ENCODE data around the gene PUM1. TPM values are rescaled to one million over a fixed set of nuclear protein-coding genes. Genes with fewer than 3 reads are reported as not detected.
A peak's percentile ranks its signal among the peaks of the same experiment; 100 is the strongest.

PUM1 gene
- total RNA-seq = 100 to 1,000 TPM in 1 of 2 donors, 10 to 100 TPM in 1; 80.3 to 120 TPM

GRCh38 chr1:31065310-31066217 lies at the start of gene PUM1:
PUM1 (minus strand) TSS chr1:31065717; CDS start chr1:31059566, 6,151 bp downstream.
- intact Hi-C loops (cut with DNase I) = loop anchor here (10.0 kb wide), 2 partner anchors 131 to 271 kb away; no protein-coding TSS in a partner anchor
- Histone ChIP-seq H3K27me3 (replicated peaks; ENCODE audit: insufficient read depth) (no peaks in the 10 kb centered on the region), H3K4me1 (replicated peaks) (peaks cover 11% of the 10 kb centered on the region), H3K4me3 (peak within 1 kb of the TSS; percentile 62 to 75), H3K36me3 (no peaks in the 10 kb centered on the region), H3K9me3 (no peaks in the 10 kb centered on the region), H3K27ac (peak within 1 kb of the TSS; percentile 96 to 99)
- WGBS = under 1% methylated on average over 53 of the region's 72 CpGs
- DNase-seq (ENCODE audit: low spot score) = peak; percentile 99
- peak in 3 of 4 experiments; percentile 31 to 65 (median 61) for TF ChIP-seq CTCF (IDR thresholded peaks at IDR 0.05)
- peak; percentile 93 for TF ChIP-seq POLR2AphosphoS5 (IDR thresholded peaks at IDR 0.05)
- TF ChIP-seq POLR2A (IDR thresholded peaks at IDR 0.05) = peak; percentile 89

- no peak for DNase-seq (ENCODE audit: low spot score)
- H3K36me3 ChIP-seq = no peaks in the 10 kb centered on the region
- no peaks in the 10 kb centered on the region for H3K4me1 ChIP-seq (replicated peaks)
- no peak overlapping the region for H3K4me3 ChIP-seq
- 48% methylated on average over 15 of the region's 15 CpGs for WGBS
- no peaks in the 10 kb centered on the region for H3K27me3 ChIP-seq (replicated peaks; ENCODE audit: insufficient read depth)
- H3K9me3 ChIP-seq = no peaks in the 10 kb centered on the region
- no peak overlapping the region for H3K27ac ChIP-seq
- intact Hi-C loops (cut with DNase I) = no loop called here
- TF ChIP-seq POLR2A (IDR thresholded peaks at IDR 0.05) (no peak), CTCF (IDR thresholded peaks at IDR 0.05) (no peak), POLR2AphosphoS5 (IDR thresholded peaks at IDR 0.05) (no peak)
These were observed 46.9 kb upstream of the PUM1 start for GRCh38 chr1:31112266-31112935.

- no peaks in the 10 kb centered on the region for H3K27me3 ChIP-seq (replicated peaks; ENCODE audit: insufficient read depth)
- no peak overlapping the region for H3K4me3 ChIP-seq
- intact Hi-C loops (cut with DNase I) = no loop called here
- H3K36me3 ChIP-seq = no peaks in the 10 kb centered on the region
- no peak overlapping the region for H3K27ac ChIP-seq
- no peaks in the 10 kb centered on the region for H3K9me3 ChIP-seq
- WGBS = 50% methylated on average over 8 of the region's 8 CpGs
- no peaks in the 10 kb centered on the region for H3K4me1 ChIP-seq (replicated peaks)
- peak; percentile 23 for DNase-seq (ENCODE audit: low spot score)
- TF ChIP-seq POLR2A (IDR thresholded peaks at IDR 0.05) = no peak
- no peak for TF ChIP-seq POLR2AphosphoS5 (IDR thresholded peaks at IDR 0.05)
- no peak for TF ChIP-seq CTCF (IDR thresholded peaks at IDR 0.05)
These were observed 45.9 kb upstream of the PUM1 start for GRCh38 chr1:31111290-31111951.

- 86% methylated on average over 7 of the region's 7 CpGs for WGBS
- no peak for DNase-seq (ENCODE audit: low spot score)
- no peaks in the 10 kb centered on the region for H3K9me3 ChIP-seq
- no peak for TF ChIP-seq POLR2A (IDR thresholded peaks at IDR 0.05)
- no peak for TF ChIP-seq CTCF (IDR thresholded peaks at IDR 0.05)
- no peak for TF ChIP-seq POLR2AphosphoS5 (IDR thresholded peaks at IDR 0.05)
- no peaks in the 10 kb centered on the region for H3K4me1 ChIP-seq (replicated peaks)
- no peak overlapping the region for H3K27ac ChIP-seq
- no peaks in the 10 kb centered on the region for H3K27me3 ChIP-seq (replicated peaks; ENCODE audit: insufficient read depth)
- H3K36me3 ChIP-seq = no peaks in the 10 kb centered on the region
- no peak overlapping the region for H3K4me3 ChIP-seq
- intact Hi-C loops (cut with DNase I) = no loop called here
These were observed 45.3 kb upstream of the PUM1 start for GRCh38 chr1:31110846-31111245.

Data from prostate gland (tissue), 2 donors.